Activated CD4-positive, alpha-beta T cell treated with anti-CD3 and anti-CD28 coated beads, Interleukin-2, amount 50 U/mL, for 1 hour (primary cell): ENCODE data around the gene ANKRD42.

ENCODE experiments used
- DNase-seq: peaks from one replicate; pipeline ENCODE4 v3.0.0-alpha.2; 2020

ANKRD42 gene

DNA sequence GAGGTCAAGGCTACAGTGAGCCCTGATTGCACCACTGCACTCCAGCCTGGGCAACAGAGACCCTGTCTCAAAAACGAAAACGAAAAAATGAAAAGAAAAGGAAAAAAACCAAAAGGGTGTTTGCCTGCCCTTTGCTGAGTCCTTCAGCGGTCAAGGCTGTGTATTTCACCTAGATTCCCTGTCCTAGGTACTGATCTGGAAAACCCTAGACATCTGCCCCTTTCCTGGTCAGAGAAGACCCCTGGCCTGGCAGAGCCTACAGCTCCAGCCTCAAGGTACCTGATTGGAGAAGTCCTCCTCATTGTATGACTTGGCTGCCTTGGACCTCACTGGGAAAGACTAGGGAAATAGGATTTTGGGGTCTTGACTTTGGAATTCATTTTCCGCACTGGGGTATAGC lies 100.7 kb downstream of the ANKRD42 start:
- no peak for DNase-seq
